OCI-LY7 (cell line): ENCODE results near the gene ZBP1.

Experiments used
- EZH2phosphoT487 ChIP-seq: fragments of 200-600 bp; sonication (generic); IDR thresholded peaks from 2 replicates; pipeline ENCODE4 v1.6.1; 2018; ENCODE audit warnings: low read depth, borderline replicate concordance, mild to moderate bottlenecking, mixed run types, antibody characterized with exemption, low read length, moderate library complexity, mixed read lengths
- TF ChIP-seq, protein P1 (sequence below): fragments of 200-600 bp; sonication (generic); conservative IDR thresholded peaks from 2 replicates; pipeline ENCODE4 v1.5.1; 2014; ENCODE audit warnings: mild to moderate bottlenecking, antibody characterized with exemption, low read length, moderate library complexity, mixed read lengths

DNA sequence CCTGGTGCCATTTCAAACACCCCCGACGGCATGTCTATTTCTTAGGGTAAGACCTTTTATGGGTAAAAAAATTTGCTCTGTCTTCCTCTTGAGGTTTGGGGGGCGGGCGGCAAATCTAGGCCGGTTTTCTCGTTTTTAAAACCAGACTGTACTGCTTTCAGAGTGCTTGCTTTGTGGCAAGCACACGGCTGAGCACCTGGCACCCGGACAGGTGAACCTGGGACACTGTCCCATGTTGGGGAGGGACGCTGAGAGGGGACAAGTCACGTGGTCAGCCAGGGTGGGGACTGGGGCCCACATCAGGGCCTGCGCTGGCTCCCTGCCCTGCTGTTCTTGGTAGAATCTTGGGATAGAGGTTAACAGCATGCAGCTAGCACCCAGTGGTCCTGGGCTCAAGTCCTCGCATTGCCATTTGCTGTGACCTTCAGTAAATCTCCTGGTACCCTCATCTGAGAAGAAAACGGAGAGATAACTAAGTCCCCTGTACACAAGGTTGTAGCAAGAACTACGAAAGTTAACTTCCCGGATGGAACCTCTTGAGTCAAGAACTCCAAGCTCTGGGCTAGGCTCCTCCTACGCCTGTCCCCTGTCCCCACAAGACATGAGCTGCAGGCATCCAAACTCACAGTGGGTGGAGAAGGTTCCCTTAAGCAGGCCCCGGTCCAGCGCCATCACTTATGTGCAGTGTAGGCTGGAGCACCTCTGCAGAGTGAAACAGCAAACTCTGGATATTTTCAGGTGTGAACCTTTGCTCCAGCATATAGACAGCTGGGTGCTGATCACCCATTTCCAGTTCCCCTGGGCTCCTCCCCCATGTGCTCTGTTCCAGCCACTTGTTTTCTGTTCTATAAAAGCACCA is 47.9 kb upstream of the ZBP1 start:
- TF ChIP-seq, protein P1, sequence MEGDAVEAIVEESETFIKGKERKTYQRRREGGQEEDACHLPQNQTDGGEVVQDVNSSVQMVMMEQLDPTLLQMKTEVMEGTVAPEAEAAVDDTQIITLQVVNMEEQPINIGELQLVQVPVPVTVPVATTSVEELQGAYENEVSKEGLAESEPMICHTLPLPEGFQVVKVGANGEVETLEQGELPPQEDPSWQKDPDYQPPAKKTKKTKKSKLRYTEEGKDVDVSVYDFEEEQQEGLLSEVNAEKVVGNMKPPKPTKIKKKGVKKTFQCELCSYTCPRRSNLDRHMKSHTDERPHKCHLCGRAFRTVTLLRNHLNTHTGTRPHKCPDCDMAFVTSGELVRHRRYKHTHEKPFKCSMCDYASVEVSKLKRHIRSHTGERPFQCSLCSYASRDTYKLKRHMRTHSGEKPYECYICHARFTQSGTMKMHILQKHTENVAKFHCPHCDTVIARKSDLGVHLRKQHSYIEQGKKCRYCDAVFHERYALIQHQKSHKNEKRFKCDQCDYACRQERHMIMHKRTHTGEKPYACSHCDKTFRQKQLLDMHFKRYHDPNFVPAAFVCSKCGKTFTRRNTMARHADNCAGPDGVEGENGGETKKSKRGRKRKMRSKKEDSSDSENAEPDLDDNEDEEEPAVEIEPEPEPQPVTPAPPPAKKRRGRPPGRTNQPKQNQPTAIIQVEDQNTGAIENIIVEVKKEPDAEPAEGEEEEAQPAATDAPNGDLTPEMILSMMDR, result no peak
- no peak for TF ChIP-seq EZH2phosphoT487
